OCI-M1 (cell line): ENCODE results near the gene PLA2R1.
"Not testable (repeated sequence)": the region's sequence is repeated elsewhere in the genome, so short reads cannot be mapped to it uniquely, and the experiment has no call there.

ENCODE experiments used
- DNase-seq: peaks from one replicate; lab custom pipeline; 2025; lab: John Stamatoyannopoulos, UW

PLA2R1 gene

GRCh38 chr2:160063879-160064612, 1.6 kb upstream of the PLA2R1 start:
- no peak for DNase-seq

- DNase-seq = no peak
Measured at GRCh38 chr2:160063271-160063670, 856 bp upstream of the PLA2R1 start.

GRCh38 chr2:160061944-160062291, 497 bp downstream of the PLA2R1 start:
- DNase-seq = no peak

- no peak for DNase-seq
Measured at GRCh38 chr2:160061533-160061932, 882 bp downstream of the PLA2R1 start.

GRCh38 chr2:160060297-160060696, 2.1 kb downstream of the PLA2R1 start:
- no peak for DNase-seq

- no peak for DNase-seq
Measured at GRCh38 chr2:160057356-160057755, 5.1 kb downstream of the PLA2R1 start.

GRCh38 chr2:160055726-160056108, 6.7 kb downstream of the PLA2R1 start:
- no peak for DNase-seq

GRCh38 chr2:160054984-160055725, 7.3 kb downstream of the PLA2R1 start:
- no peak for DNase-seq

GRCh38 chr2:160053946-160054345, 8.5 kb downstream of the PLA2R1 start:
- no peak for DNase-seq

- no peak for DNase-seq
Measured at GRCh38 chr2:160052531-160052930, 9.9 kb downstream of the PLA2R1 start.

GRCh38 chr2:160051371-160051800, 11.0 kb downstream of the PLA2R1 start:
- no peak for DNase-seq

GRCh38 chr2:160050147-160050546, 12.3 kb downstream of the PLA2R1 start:
- DNase-seq = no peak

- DNase-seq = no peak
Measured at GRCh38 chr2:160045703-160046210, 16.7 kb downstream of the PLA2R1 start.

- no peak for DNase-seq
Measured at GRCh38 chr2:160044728-160045127, 17.7 kb downstream of the PLA2R1 start.

GRCh38 chr2:160043265-160043664, 19.1 kb downstream of the PLA2R1 start:
- no peak for DNase-seq

- DNase-seq = no peak
Measured at GRCh38 chr2:160042054-160042453, 20.4 kb downstream of the PLA2R1 start.

GRCh38 chr2:160041091-160041490, 21.3 kb downstream of the PLA2R1 start:
- no peak for DNase-seq

- no peak for DNase-seq
Measured at GRCh38 chr2:160039166-160039903, 23.1 kb downstream of the PLA2R1 start.

- not testable (repeated sequence) for DNase-seq
Measured at GRCh38 chr2:160038662-160039061, 23.8 kb downstream of the PLA2R1 start.

GRCh38 chr2:160036736-160037135, 25.7 kb downstream of the PLA2R1 start:
- no peak for DNase-seq

GRCh38 chr2:160035125-160035524, 27.3 kb downstream of the PLA2R1 start:
- no peak for DNase-seq

- no peak for DNase-seq
Measured at GRCh38 chr2:160034396-160034795, 28.0 kb downstream of the PLA2R1 start.
